ENCODE data around the gene SRPRA. TPM values are rescaled to one million over a fixed set of nuclear protein-coding genes. Genes with fewer than 3 reads are reported as not detected.

The SRPRA gene
- total and polyA plus RNA-seq, 2 donors (not counting 3 experiments of a cell fraction or from before 2014, with no cell fraction given) = 104 to 116 TPM

- dilution Hi-C loops (cut with MboI; ENCODE audit: extremely low pct_ligation_motif_present, low sequenced_read_pairs) = no loop called here
Measured at GRCh38 chr11:126311401-126312291, 43.0 kb upstream of the SRPRA start.

More at GRCh38 chr11:126311401-126312291, 43.0 kb upstream of the SRPRA start:
- H3K9me1 ChIP-seq (replicated peaks; ENCODE audit: control insufficient read depth, extremely low read depth, insufficient read depth, low read length) = no peaks in the 10 kb centered on the region
- H3K9me3 ChIP-seq (replicated peaks; ENCODE audit: control insufficient read depth, insufficient read depth, low read length) = no peaks in the 10 kb centered on the region
- no peak for FAIRE-seq
- H3K4me1 ChIP-seq (ENCODE audit: control insufficient read depth, extremely low read depth, insufficient read depth, low read length) = no peaks in the 10 kb centered on the region
- H3K27me3 ChIP-seq (ENCODE audit: control insufficient read depth in 2 of 2, insufficient read depth in 2 of 2, low read length in 2 of 2) = no peaks in the 10 kb centered on the region
- H3K4me2 ChIP-seq (ENCODE audit: insufficient read depth, low read length) = no peak overlapping the region
- no peak for DNase-seq (ENCODE audit: low read depth, low spot score)
- no peak overlapping the region for H2AFZ ChIP-seq (ENCODE audit: low read depth, low read length)
- H3K79me2 ChIP-seq (ENCODE audit: control insufficient read depth, insufficient read depth, low read length) = no peaks in the 10 kb centered on the region
- intact Hi-C loops (cut with micrococcal nuclease) = loop anchor here (2.0 to 5.0 kb wide), 2 partner anchors 43 to 106 kb away; partner anchors contain the start of gene ST3GAL4
- no peak overlapping the region for H3K9ac ChIP-seq (replicated peaks; ENCODE audit: extremely low read depth, insufficient read depth, low read length)
- no TSS peak for BruUV-seq (replicated peaks)
- no peak for TF ChIP-seq CTCF (IDR thresholded peaks at IDR 0.05; ENCODE audit: extremely low read depth in 1 of 2, insufficient read depth in 1 of 2, low read depth in 1 of 2, low read length in 2 of 2)
- TF ChIP-seq MAX (IDR thresholded peaks at IDR 0.05; ENCODE audit: insufficient read depth, insufficient read length) = no peak
- no peak for TF ChIP-seq EZH2 (IDR thresholded peaks at IDR 0.05; ENCODE audit: borderline replicate concordance, low read depth, low read length, severe bottlenecking)
- TF ChIP-seq POLR2AphosphoS5 (IDR thresholded peaks at IDR 0.05; ENCODE audit: insufficient read depth, low read depth, low read length) = no peak
- no peak for TF ChIP-seq MYC (IDR thresholded peaks at IDR 0.05; ENCODE audit: low read depth, low read length)
- TF ChIP-seq GATA2 (IDR thresholded peaks at IDR 0.05; ENCODE audit: insufficient read depth, insufficient read length, low read depth, low read length) = no peak
- H3K36me3 ChIP-seq (ENCODE audit: control insufficient read depth in 2 of 2, extremely low read depth in 1 of 2, insufficient read depth in 2 of 2, low read length in 2 of 2) = no peaks in the 10 kb centered on the region
- H3K27ac ChIP-seq (ENCODE audit: insufficient read depth, low read depth, low read length) = no peak overlapping the region
- ChIA-PET POLR2A (interaction anchor here (0.9 to 1.2 kb wide), 3 partner anchors 13 to 148 kb away, joined by 3 read pairs; no protein-coding TSS in a partner anchor), CTCF (interaction anchor here (0.7 to 10.7 kb wide), 19 partner anchors 7 to 679 kb away, joined by 3 to 437 read pairs (median 12); partner anchors contain the start of gene ST3GAL4)
- H3K4me3 ChIP-seq (replicated peaks in 1 of 3; ENCODE audit: insufficient read depth in 1 of 3, low read depth in 1 of 3, low read length in 3 of 3) = no peak overlapping the region
- no peaks in the 10 kb centered on the region for H4K20me1 ChIP-seq (replicated peaks; ENCODE audit: control insufficient read depth, extremely low read depth, insufficient read depth, low read length)
